HUES48 (cell line): ENCODE measurements around the gene EWSR1.
"Not testable (repeated sequence)": the region's sequence is repeated elsewhere in the genome, so short reads cannot be mapped to it uniquely, and the experiment has no call there.

Source experiments
- H3K27ac ChIP-seq: one replicate; pipeline ENCODE4 v1.7.0; 2013; ENCODE audit warnings: low read depth, low read length, inconsistent platforms
- H3K27me3 ChIP-seq: 2 replicates; pipeline ENCODE4 v1.6.1; 2013; ENCODE audit warnings: mild to moderate bottlenecking, low read length; ENCODE audit not compliant: control insufficient read depth, insufficient read depth
- H3K36me3 ChIP-seq: 2 replicates; pipeline ENCODE4 v1.6.1; 2013; ENCODE audit warnings: low read length; ENCODE audit not compliant: control insufficient read depth, insufficient read depth
- H3K4me1 ChIP-seq: 2 replicates; pipeline ENCODE4 v1.6.1; 2013; ENCODE audit warnings: mild to moderate bottlenecking, low read length; ENCODE audit not compliant: control insufficient read depth, insufficient read depth
- H3K4me3 ChIP-seq: 2 replicates; pipeline ENCODE4 v1.5.1; 2013; ENCODE audit warnings: mild to moderate bottlenecking, low read depth, low read length
- H3K9ac ChIP-seq: 2 replicates; pipeline ENCODE4 v1.6.1; 2013; ENCODE audit warnings: mild to moderate bottlenecking, low read depth, low read length, moderate library complexity
- H3K9me3 ChIP-seq: 2 replicates; pipeline ENCODE4 v1.6.1; 2013; ENCODE audit warnings: low read length; ENCODE audit not compliant: control insufficient read depth, insufficient read depth

EWSR1 gene

GRCh38 chr22:29267858-29268510 is at the start of gene EWSR1, which contains the start of gene RHBDD3:
Gene EWSR1, plus strand, starts transcription at chr22:29268268. Its CDS starts 69 bp downstream, at chr22:29268337.
Gene RHBDD3, minus strand, starts transcription at chr22:29267981. Its CDS starts 2,355 bp downstream, at chr22:29265626.
- Histone ChIP-seq H3K9ac (peak within 1 kb of the TSS; percentile 100), H3K4me1 (peaks cover 27% of the 10 kb centered on the region), H3K27me3 (no peaks in the 10 kb centered on the region), H3K27ac (peak within 1 kb of the TSS; percentile 100), H3K4me3 (peak within 1 kb of the TSS; percentile 95), H3K9me3 (no peaks in the 10 kb centered on the region), H3K36me3 (peaks cover 64% of the 10 kb centered on the region)

- Histone ChIP-seq H3K27me3 (no peaks in the 10 kb centered on the region), H3K9ac (no peak overlapping the region)
Observed at GRCh38 chr22:29218758-29219408, 49.2 kb upstream of the EWSR1 start.

GRCh38 chr22:29219409-29219782 is 48.7 kb upstream of the EWSR1 start:
- not testable (repeated sequence) for H3K36me3 ChIP-seq, H3K27ac ChIP-seq

More at GRCh38 chr22:29218758-29219408, 49.2 kb upstream of the EWSR1 start:
- Histone ChIP-seq H3K4me1 (peaks cover 10% of the 10 kb centered on the region), H3K9me3 (no peaks in the 10 kb centered on the region), H3K4me3 (no peak overlapping the region), H3K36me3 (no peaks in the 10 kb centered on the region), H3K27ac (no peak overlapping the region)

GRCh38 chr22:29219881-29220670 is 48.0 kb upstream of the EWSR1 start:
- Histone ChIP-seq H3K27me3 (no peaks in the 10 kb centered on the region), H3K9me3 (no peaks in the 10 kb centered on the region), H3K9ac (no peak overlapping the region), H3K27ac (peak overlapping the region; percentile 16), H3K4me3 (no peak overlapping the region), H3K36me3 (no peaks in the 10 kb centered on the region), H3K4me1 (peaks cover 10% of the 10 kb centered on the region)

More at GRCh38 chr22:29219409-29219782, 48.7 kb upstream of the EWSR1 start:
- not testable (repeated sequence) for H3K27me3 ChIP-seq, H3K4me3 ChIP-seq, H3K9me3 ChIP-seq, H3K9ac ChIP-seq
- peaks cover 10% of the 10 kb centered on the region for H3K4me1 ChIP-seq

GRCh38 chr22:29224121-29224858 is 43.8 kb upstream of the EWSR1 start:
- H3K27me3 ChIP-seq = no peaks in the 10 kb centered on the region
- no peak overlapping the region for H3K9ac ChIP-seq
- no peak overlapping the region for H3K27ac ChIP-seq
- H3K36me3 ChIP-seq = no peaks in the 10 kb centered on the region
- H3K9me3 ChIP-seq = no peaks in the 10 kb centered on the region
- no peak overlapping the region for H3K4me3 ChIP-seq
- H3K4me1 ChIP-seq = peaks cover 10% of the 10 kb centered on the region

- no peaks in the 10 kb centered on the region for H3K36me3 ChIP-seq
- peaks cover 8% of the 10 kb centered on the region for H3K4me1 ChIP-seq
- H3K9ac ChIP-seq = no peak overlapping the region
- H3K9me3 ChIP-seq = no peaks in the 10 kb centered on the region
- H3K27me3 ChIP-seq = peaks cover 2% of the 10 kb centered on the region; the same call in 1 of the 2 replicates
- H3K27ac ChIP-seq = no peak overlapping the region
- no peak overlapping the region for H3K4me3 ChIP-seq
Observed at GRCh38 chr22:29224859-29225410, 43.1 kb upstream of the EWSR1 start.

- no peaks in the 10 kb centered on the region for H3K9me3 ChIP-seq
- H3K36me3 ChIP-seq = no peaks in the 10 kb centered on the region
- peaks cover 2% of the 10 kb centered on the region; the same call in 1 of the 2 replicates for H3K27me3 ChIP-seq
- H3K27ac ChIP-seq = no peak overlapping the region
- no peak overlapping the region for H3K9ac ChIP-seq
- peaks cover 2% of the 10 kb centered on the region for H3K4me1 ChIP-seq
- H3K4me3 ChIP-seq = no peak overlapping the region
Observed at GRCh38 chr22:29225422-29226090, 42.5 kb upstream of the EWSR1 start.

GRCh38 chr22:29226351-29226981 is 41.6 kb upstream of the EWSR1 start:
- no peaks in the 10 kb centered on the region for H3K4me1 ChIP-seq
- no peaks in the 10 kb centered on the region for H3K9me3 ChIP-seq
- no peak overlapping the region for H3K4me3 ChIP-seq
- H3K9ac ChIP-seq = no peak overlapping the region
- no peak overlapping the region for H3K27ac ChIP-seq
- H3K36me3 ChIP-seq = no peaks in the 10 kb centered on the region
- H3K27me3 ChIP-seq = peaks cover 2% of the 10 kb centered on the region; the same call in 1 of the 2 replicates

GRCh38 chr22:29230972-29231875 is 36.8 kb upstream of the EWSR1 start:
- Histone ChIP-seq H3K9ac (no peak overlapping the region), H3K27ac (no peak overlapping the region), H3K4me3 (no peak overlapping the region), H3K27me3 (peaks cover 2% of the 10 kb centered on the region; the same call in 1 of the 2 replicates), H3K36me3 (no peaks in the 10 kb centered on the region), H3K9me3 (no peaks in the 10 kb centered on the region), H3K4me1 (no peaks in the 10 kb centered on the region)
